Ovary (tissue), 3 donors: Measurements from ENCODE around the gene PTPRN2.

Experiments
- EP300 ChIP-seq: sonication (generic); formaldehyde crosslinking; IDR thresholded peaks from one replicate; pipeline ENCODE4 v1.6.1; 2017; ENCODE audit warnings: antibody characterized with exemption
- POLR2A ChIP-seq: fragments of 450-650 bp; IDR thresholded peaks from one replicate; pipeline ENCODE4 v1.6.1; 2017; ENCODE audit warnings: antibody characterized with exemption, mild to moderate bottlenecking, moderate library complexity
- TF ChIP-seq, protein P1 (sequence below), 3 donors: fragments of 450-650 bp in 2 of 3; fragments of 200-600 bp in 1 of 3; IDR thresholded peaks; one replicate each; pipeline versions ENCODE4 v1.5.1 to v1.8.0; 2016 to 2022; ENCODE audit warnings: antibody characterized with exemption in 3 of 3, mild to moderate bottlenecking in 1 of 3
- donor health status: DM: no; HTN: no; CAD: no.

GRCh38 chr7:158077151-158077840, 510.3 kb downstream of the PTPRN2 start:
- TF ChIP-seq POLR2A (no peak), EP300 (no peak)
- TF ChIP-seq, protein P1, sequence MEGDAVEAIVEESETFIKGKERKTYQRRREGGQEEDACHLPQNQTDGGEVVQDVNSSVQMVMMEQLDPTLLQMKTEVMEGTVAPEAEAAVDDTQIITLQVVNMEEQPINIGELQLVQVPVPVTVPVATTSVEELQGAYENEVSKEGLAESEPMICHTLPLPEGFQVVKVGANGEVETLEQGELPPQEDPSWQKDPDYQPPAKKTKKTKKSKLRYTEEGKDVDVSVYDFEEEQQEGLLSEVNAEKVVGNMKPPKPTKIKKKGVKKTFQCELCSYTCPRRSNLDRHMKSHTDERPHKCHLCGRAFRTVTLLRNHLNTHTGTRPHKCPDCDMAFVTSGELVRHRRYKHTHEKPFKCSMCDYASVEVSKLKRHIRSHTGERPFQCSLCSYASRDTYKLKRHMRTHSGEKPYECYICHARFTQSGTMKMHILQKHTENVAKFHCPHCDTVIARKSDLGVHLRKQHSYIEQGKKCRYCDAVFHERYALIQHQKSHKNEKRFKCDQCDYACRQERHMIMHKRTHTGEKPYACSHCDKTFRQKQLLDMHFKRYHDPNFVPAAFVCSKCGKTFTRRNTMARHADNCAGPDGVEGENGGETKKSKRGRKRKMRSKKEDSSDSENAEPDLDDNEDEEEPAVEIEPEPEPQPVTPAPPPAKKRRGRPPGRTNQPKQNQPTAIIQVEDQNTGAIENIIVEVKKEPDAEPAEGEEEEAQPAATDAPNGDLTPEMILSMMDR (IDR thresholded peaks at IDR 0.05): no peak
